OCI-LY7 (cell line): ENCODE measurements around the gene ERFE.

Experiments
- CTCF ChIP-seq: fragments of 200-600 bp; sonication (generic); conservative IDR thresholded peaks from 2 replicates; pipeline ENCODE4 v1.5.1; 2014; ENCODE audit warnings: mild to moderate bottlenecking, antibody characterized with exemption, low read length, moderate library complexity, mixed read lengths
- EZH2phosphoT487 ChIP-seq: fragments of 200-600 bp; sonication (generic); IDR thresholded peaks from 2 replicates; pipeline ENCODE4 v1.6.1; 2018; ENCODE audit warnings: low read depth, borderline replicate concordance, mild to moderate bottlenecking, mixed run types, antibody characterized with exemption, low read length, moderate library complexity, mixed read lengths

- TF ChIP-seq CTCF = no peak
- no peak for TF ChIP-seq EZH2phosphoT487
Observed at GRCh38 chr2:238187618-238188548, 29.1 kb downstream of the ERFE start.
